ENCODE results near the gene RNF112.

GRCh38 chr17:19445105-19445504 is 34.1 kb downstream of the RNF112 start:
- TF ChIP-seq EZH2phosphoT487 (IDR thresholded peaks at IDR 0.05; ENCODE audit: insufficient read depth, low read depth) (no peak), EZH2 (IDR thresholded peaks at IDR 0.05; ENCODE audit: insufficient read depth, poor library complexity, severe bottlenecking) (no peak)

All from GM23248 (cell line).